GM18909 (cell line): ENCODE measurements around the gene SPATA13.
"Not testable (repeated sequence)": the region's sequence is repeated elsewhere in the genome, so short reads cannot be mapped to it uniquely, and the experiment has no call there.

Source experiments
- ATAC-seq: cut with Tn5 transposase; IDR thresholded peaks from one replicate; pipeline ENCODE4 v1.9.1; 2021; ENCODE audit warnings: mild to moderate bottlenecking; ENCODE audit not compliant: unreplicated experiment, poor library complexity

SPATA13 gene

GRCh38 chr13:24301434-24301833 lies 140.9 kb downstream of the SPATA13 start:
- ATAC-seq: no peak

- ATAC-seq: no peak
These were observed 141.4 kb downstream of the SPATA13 start for GRCh38 chr13:24301911-24302310.

GRCh38 chr13:24304620-24305019 lies 144.1 kb downstream of the SPATA13 start:
- ATAC-seq: no peak

GRCh38 chr13:24306632-24307031 lies 146.1 kb downstream of the SPATA13 start:
- ATAC-seq: no peak

- ATAC-seq: no peak
These were observed 146.9 kb downstream of the SPATA13 start for GRCh38 chr13:24307211-24308067.

GRCh38 chr13:24308068-24308445 lies 147.5 kb downstream of the SPATA13 start:
- no peak for ATAC-seq

GRCh38 chr13:24308488-24309020 lies 148.0 kb downstream of the SPATA13 start:
- ATAC-seq: no peak

- not testable (repeated sequence) for ATAC-seq
These were observed 148.8 kb downstream of the SPATA13 start, which contains the start of gene C1QTNF9 for GRCh38 chr13:24309300-24309699. Gene C1QTNF9, plus strand, starts transcription at chr13:24309580. Its CDS starts 6,424 bp downstream, at chr13:24316004.

GRCh38 chr13:24313439-24313838 lies 152.9 kb downstream of the SPATA13 start:
- ATAC-seq: no peak

- ATAC-seq: not testable (repeated sequence)
These were observed 157.3 kb downstream of the SPATA13 start for GRCh38 chr13:24317835-24318234.

GRCh38 chr13:24318878-24319277 lies 158.4 kb downstream of the SPATA13 start:
- ATAC-seq: not testable (repeated sequence)

- not testable (repeated sequence) for ATAC-seq
These were observed 159.1 kb downstream of the SPATA13 start for GRCh38 chr13:24319641-24320040.

- ATAC-seq: not testable (repeated sequence)
These were observed 160.9 kb downstream of the SPATA13 start for GRCh38 chr13:24321416-24321815.

- ATAC-seq: not testable (repeated sequence)
These were observed 161.9 kb downstream of the SPATA13 start for GRCh38 chr13:24322470-24322869.

GRCh38 chr13:24323036-24323738 lies 162.7 kb downstream of the SPATA13 start:
- no peak for ATAC-seq

- ATAC-seq: no peak
These were observed 163.2 kb downstream of the SPATA13 start for GRCh38 chr13:24323739-24324075.

- ATAC-seq: not testable (repeated sequence)
These were observed 167.1 kb downstream of the SPATA13 start for GRCh38 chr13:24327598-24327997.

GRCh38 chr13:24328145-24328544 lies 167.6 kb downstream of the SPATA13 start:
- no peak for ATAC-seq

- ATAC-seq: no peak
These were observed 178.2 kb downstream of the SPATA13 start for GRCh38 chr13:24338721-24339120.

GRCh38 chr13:24339937-24340607 lies 179.6 kb downstream of the SPATA13 start:
- no peak for ATAC-seq

- no peak for ATAC-seq
These were observed 180.1 kb downstream of the SPATA13 start for GRCh38 chr13:24340608-24340955.
